GM12892 (cell line): ENCODE measurements around the gene TENM4.

ENCODE experiments used
- POLR2A ChIP-seq: IDR thresholded peaks from 2 replicates; pipeline ENCODE4 v1.6.1; 2011; ENCODE audit warnings: low read depth, low read length, control low read depth
- POLR2AphosphoS5 ChIP-seq: IDR thresholded peaks from 2 replicates; pipeline ENCODE4 v1.6.1; 2011; ENCODE audit warnings: low read depth, low read length, control low read depth

DNA sequence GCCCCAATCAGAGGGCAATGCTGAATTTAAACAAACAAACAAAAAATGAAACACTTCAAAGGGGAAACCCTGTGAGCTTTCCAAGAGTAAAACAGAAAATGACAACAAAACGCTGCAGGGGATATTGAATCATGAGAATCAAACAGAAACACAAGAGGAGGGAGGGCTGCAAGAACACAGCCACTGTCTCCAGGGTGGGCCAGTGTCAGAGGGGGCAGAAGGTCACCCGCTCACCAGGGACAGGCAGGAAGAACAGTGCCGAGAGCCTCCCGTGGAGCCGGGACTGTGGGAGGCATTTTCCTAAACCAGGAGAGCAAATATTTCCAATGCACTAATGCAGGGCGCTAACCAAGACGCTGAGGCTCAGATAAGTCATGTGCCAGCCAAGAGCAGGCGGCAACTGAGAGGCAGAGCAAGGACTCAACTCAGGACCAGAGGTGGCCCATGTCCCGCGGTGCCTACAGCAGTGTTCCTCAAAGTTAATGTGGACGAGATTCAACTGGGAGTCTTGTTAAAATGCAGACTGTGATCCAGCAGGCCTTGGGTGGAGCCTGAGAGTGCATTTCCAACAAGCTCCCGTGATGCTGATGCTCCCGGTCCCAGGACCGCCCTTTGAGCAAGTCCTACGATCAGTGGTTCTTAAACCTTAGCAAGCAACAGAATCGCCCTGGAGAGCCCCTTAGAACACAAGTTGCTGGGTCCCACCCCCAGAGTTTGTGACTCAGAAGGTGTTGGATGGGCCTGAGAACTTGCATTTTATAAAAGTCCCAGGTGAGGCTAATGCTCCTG, 197.2 kb downstream of the TENM4 start:
- no peak for TF ChIP-seq POLR2A
- no peak for TF ChIP-seq POLR2AphosphoS5
